Erythroblast (primary cell): ENCODE measurements around the gene NFIX.

ENCODE experiments used
- DNase-seq, 2 experiments: peaks; one replicate each; lab custom pipeline; 2025; lab: John Stamatoyannopoulos, UW
- GATA1 ChIP-seq: IDR thresholded peaks from 2 replicates; pipeline ENCODE4 v1.6.1; 2011; ENCODE audit warnings: low read depth, mild to moderate bottlenecking, control low read depth, low read length, moderate library complexity
- POLR2A ChIP-seq: IDR thresholded peaks from 2 replicates; pipeline ENCODE4 v1.6.1; 2011; ENCODE audit warnings: mild to moderate bottlenecking, low read length

Gene NFIX

DNA sequence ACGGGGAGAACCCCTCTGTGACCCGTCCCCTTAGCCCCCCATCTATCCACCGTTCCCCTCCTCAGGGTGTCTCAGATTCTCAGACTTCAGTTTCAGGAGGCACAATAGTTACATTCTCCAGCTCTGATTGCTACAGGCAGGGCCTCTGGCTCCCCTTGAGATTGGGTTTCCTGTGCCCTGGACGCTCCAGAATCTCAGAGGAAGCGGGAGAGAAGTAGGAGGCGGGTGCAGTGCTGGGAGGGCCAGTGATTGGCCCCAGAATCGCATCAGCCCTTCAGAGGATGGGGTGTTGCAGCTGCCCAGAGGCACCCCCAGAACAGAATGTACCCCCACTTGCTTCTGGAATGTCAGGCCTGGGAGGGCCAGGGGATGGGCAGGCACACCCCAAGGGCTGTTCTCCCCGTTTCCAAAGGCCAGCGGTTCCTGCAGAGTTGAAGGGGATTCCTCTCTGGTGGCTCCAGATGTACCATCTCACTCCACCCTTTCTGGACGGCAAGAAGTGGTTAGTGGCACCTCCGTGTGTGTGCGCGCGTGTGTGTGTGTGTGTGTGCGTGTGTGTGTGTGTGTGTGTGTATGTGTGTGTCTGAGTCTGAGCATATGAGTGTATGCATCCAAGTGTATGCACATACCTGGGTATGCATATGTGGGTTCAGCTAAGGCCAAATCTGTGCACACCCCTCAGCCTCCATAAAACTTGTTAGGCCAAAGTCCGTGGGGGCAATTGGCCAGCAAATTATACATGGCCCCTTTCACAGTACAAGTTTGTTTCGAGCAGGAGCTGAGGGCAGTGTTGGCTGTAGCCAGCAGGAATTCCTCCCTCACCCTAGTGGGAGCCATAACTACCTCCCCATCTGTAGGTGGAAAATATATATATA is 71.9 kb downstream of the NFIX start:
- no peak for TF ChIP-seq GATA1
- TF ChIP-seq POLR2A = no peak
- DNase-seq = no peak

DNA sequence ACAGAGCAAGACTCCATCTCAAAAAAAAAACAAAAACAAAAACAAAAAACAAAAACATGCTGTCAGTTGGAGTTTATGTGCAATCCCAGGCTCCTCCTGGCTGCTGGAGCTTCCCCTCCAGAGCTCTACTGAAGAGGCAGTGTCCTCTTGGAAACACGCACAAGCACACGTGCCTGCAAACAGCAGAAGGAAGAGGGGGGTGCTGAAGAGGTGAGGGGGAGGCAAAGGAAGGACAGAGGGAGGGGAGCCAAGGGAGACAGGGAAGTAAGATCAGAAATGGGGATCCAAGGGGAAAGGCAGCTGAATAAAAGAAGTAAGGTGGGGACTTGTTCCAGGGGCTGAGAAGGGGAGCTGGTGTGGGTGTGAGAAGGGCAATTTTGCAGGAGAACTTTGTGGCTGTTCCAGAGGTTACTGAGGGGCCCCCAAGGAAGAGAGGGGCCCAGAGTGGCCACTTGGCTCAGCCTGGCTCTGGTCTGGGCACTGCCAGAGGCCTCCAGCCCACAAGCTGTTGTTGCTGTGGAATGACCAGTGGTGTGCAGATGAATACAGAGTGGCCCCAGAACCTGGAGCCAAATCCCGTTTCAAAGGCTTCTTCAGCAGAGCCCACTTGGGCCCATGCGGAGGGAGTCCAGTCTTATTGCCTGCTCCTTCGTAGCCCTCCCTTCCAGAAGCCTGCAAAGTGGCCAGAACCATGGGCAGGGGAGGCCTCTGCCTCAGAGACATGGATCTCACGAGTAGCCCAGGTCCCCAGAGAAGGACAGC is 73.0 kb downstream of the NFIX start:
- DNase-seq = peak in 1 of 2 experiments; percentile 50
- TF ChIP-seq POLR2A (no peak), GATA1 (no peak)

DNA sequence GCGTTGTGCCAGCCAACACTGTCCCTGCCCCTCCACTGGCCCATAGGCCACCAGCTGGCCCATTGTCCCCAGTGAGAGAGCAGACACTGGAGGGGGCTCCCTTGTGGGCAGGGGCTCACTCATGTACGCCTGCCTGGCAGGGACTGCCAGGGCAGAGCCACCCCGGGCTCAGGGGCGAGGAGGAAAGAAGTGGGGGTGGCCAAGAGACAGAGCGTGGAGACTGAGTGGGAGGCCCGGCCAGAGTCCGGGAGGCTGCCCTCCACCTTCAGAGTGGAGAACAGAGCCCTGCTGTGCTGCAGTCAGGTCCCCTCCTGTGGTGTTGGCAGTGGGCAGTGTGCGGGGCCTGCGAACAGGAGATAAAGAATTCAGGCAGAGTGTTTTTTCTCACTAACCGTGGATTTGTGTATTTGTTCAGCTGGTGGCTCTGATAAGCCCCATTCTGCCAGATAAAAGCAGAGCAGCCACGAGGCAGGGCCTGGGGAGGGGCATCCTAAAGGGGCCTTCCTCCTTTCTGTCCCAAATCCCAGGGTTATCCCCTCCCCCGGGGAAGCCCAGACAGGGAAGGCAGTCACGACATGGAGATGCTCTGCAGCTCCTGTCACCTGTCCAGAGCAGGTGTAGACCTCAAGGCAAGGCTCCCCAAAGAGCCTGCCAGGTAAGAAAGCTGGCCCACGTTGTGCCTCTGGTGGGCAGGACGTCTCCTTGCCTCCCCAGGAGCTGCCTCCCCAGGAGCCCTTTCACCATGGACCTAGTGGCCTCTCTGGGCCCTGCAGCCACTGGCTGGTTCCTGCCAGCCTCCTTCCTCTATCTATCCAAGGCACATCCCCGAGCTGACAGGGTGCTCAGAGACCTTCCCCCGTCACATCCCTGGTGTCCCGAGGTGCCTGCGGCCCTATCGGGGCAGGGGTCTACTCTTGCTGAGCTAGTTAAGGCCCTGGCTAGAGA is 74.4 kb downstream of the NFIX start:
- TF ChIP-seq POLR2A (peak; percentile 83), GATA1 (peak; percentile 95)
- peak; percentile 95 to 98 for DNase-seq

DNA sequence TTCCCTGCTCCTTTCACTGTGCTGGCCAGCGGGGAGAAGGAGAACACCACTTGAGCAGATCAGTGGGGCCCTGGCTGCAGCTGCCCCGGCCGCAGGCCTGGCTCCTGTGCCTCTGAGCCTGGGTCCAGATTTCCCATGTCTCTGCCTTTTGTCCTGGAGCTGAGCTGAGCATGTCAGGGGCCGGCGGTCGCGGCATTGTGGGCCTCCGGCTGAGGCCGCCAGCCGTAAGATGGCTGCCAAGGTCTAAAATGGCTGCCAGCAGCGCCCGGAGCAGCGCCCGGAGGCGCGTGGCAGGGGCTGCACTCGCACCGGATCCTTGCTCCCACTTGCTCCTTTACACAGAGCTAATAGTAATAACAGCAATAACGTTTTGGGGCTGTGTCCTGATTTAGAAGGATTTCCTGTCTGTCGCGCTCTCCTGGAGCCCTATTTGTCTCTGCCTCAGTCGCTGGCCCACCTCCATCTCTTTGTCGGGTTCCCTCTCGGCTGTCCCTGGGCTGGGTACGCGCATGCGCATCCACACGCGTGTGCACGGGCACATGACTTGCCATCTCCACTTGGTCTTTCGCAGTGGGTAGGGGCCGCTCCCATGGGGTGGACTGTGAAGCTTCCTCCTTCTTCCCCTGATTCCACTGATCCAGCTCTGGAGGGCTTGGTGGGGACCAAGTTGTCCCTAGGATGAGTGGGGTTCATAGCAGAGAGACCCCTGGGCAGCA is 75.3 kb downstream of the NFIX start:
- TF ChIP-seq GATA1 = no peak
- TF ChIP-seq POLR2A = no peak
- no peak for DNase-seq

DNA sequence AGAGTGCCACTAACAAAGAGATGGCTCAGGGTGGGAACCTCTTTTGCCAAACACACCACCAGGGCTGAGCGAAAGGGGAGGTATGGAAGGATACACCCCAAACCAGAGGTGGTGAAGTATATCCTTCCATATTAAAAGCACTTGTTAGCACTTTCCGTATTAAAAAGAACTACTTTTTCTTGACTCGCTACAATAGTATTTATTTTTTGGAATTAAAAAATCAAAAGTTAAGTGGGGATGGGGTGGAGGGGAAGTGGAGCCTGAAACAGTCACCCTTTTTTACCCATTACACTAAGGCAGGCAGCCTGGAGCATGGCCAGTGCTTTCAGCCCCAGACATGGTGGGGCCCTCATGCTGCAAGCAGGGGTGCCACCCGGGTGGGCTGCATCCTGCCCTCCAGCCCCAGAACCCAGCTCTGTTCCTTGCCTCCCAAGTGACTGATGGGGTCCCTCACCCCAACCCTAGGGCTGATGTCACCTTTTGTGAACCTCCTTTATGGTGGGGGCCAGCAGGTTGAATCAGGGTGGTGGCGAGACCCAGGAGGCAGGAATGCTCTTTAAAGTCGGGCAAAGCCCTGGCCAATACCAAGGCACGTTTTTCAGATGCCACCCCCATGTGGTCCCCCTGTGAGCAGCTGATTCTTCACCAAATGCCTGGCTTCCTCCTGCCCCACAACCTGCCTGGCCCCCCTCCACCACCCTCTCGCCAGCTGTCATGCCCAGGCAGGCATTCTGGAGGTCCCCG is 76.3 kb downstream of the NFIX start:
- TF ChIP-seq POLR2A (no peak), GATA1 (no peak)
- DNase-seq = no peak

DNA sequence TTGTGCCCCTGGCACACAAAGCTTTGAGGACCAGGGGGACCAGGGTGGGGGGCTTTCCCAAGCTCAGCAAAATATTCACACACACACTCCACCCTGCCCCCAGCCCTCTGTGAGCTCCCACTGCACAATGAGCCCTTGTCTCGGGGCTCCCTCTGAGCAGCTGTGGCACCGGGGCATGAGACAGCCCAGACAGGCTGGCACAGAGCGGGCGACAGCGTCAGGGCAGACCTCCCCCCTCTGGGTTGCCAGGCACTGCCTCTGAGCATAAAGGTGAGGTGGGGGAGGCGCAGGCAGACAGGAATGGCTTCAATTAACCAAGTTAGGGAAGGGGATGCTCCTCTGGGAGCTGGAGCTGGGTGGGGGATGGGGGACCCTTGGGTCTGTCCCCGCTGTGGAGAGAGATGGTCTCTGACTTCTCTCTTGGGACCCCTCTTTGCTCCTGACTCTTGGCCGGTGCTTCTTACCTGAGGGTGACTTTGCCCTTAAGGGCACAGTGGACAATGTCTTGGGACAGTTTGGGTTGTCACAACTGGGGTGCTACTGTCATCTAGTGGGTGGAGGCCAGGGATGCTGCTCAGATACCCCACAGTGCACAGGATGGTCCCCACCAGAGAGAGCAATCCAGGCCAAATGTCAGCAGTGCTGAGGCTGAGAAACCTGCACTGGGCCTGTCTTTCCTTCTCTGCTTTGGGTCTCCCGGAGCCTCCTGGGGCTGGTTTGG is 77.1 kb downstream of the NFIX start:
- TF ChIP-seq GATA1 (no peak), POLR2A (no peak)
- DNase-seq = peak; percentile 54 to 55

DNA sequence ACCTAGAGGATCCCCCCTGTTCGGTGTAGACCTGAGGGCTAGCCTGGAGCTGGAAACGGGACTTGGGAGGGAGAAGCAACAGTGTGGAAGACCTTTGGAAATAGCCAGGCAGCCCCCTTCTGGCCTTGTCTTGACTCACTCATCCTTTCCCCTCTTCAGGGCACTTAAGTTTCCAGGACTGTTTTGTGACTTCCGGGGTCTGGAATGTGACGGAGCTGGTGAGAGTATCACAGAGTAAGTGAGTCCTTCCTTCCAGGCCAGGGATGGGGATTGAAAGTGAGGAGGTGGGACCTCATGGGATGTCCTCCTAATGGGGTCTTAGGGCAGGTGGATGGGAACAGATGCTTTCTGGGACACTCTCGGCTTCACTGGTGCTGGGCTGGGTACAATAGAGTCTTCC is 78.0 kb downstream of the NFIX start:
- TF ChIP-seq POLR2A (no peak), GATA1 (no peak)
- DNase-seq = no peak

DNA sequence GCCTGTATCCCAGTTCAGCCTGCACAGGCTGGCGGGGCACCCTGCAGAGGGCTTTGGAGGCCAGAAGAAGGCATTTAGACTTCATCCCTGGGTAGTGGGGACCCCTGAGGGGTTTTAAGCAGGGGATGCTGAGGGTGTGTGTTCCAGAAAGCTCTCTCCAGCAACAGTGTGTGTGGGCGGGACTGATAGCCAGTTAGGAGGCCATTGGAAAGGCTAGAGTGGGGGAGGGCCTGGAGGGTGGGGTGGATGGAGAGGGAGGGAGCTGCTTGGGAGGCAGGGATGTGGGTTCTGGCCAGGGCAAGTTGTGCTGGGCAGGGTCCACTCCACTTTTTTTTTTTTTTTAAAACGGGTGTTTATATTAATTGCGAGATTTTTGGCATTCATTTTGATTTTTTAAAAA is 79.1 kb downstream of the NFIX start:
- no peak for DNase-seq
- no peak for TF ChIP-seq POLR2A
- no peak for TF ChIP-seq GATA1

DNA sequence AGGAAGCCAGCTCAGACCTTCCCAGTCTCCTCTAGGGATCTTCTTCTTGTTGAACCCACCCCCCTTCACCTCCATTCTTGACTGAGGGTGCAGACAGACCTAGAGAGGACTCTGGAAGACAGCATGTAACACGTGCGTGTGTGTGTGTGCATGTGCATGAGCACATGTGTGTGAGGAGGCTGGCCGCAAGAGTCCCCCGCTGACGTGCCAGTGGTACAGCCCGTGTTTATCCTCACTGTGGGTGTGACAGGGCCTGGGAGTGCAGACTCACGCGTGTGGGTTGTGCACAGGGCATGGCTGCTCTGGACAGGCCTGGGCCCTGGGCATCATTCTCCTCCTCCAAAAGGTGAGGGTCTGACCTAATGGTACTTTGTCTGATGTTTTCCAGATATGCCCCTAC is 81.0 kb downstream of the NFIX start:
- peak; percentile 52 to 54 for DNase-seq
- TF ChIP-seq GATA1 (no peak), POLR2A (peak; percentile 39)

DNA sequence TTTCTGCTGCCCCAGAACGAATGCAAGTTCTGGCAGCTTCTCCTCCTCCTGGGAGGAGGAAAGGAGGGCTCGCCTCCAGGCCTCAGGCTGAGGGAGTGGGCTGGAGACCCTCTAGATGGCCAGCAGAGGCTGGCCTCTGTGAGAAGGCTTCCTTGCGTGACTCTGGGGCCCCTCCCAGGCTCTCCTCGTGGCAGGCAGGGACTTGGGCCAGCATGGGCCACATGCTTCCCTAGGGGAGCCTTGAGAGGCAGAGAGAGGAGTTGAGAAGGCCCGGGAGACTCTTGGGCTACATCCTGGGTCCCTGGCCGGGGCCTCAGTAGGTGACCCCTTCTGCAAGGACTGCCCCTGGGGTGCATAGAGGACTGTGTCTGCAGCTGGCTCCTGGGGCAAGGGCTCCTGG is 81.5 kb downstream of the NFIX start:
- DNase-seq = peak in 1 of 2 experiments; percentile 40
- TF ChIP-seq POLR2A (no peak), GATA1 (no peak)

DNA sequence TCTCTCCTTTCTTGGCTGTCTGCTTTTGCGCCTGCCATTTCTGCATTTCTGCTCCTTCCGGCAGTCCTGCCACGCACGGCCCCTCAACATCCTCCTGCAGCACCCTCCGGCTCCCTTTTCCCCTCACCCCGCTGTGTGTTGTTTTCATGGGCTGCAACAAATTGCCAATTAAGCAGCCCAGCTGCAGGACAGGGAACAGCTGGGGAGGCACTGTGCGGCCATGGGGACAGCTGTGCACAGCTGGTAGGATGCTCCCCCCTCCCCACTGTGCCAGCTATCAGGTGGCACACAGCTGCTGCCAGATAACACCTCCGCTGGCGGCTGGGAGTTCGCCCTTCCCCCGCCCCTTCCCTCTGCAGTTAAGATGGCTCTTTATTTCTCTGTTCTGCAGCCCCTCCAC is 82.0 kb downstream of the NFIX start:
- DNase-seq = peak; percentile 90 to 93
- TF ChIP-seq GATA1 (no peak), POLR2A (peak; percentile 37)
